NK-92 treated with Interleukin-12 subunit alpha and Interleukin-12 subunit beta, amount 100 ng/mL, for 24 hours (cell line): ENCODE measurements around the gene CXCL6.

Experiments used
- DNase-seq: peaks from one replicate; lab custom pipeline; 2025; lab: John Stamatoyannopoulos, UW

The CXCL6 gene

GRCh38 chr4:73836373-73837279 is at the start of gene CXCL6:
Gene CXCL6 (plus strand): TSS chr4:73836678. CDS start chr4:73836751, 73 bp downstream.
- DNase-seq = no peak

GRCh38 chr4:73788411-73788810 is 48.1 kb upstream of the CXCL6 start:
- no peak for DNase-seq

- DNase-seq = no peak
Measured at GRCh38 chr4:73798842-73799241, 37.6 kb upstream of the CXCL6 start.

- DNase-seq = no peak
Measured at GRCh38 chr4:73800206-73800605, 36.3 kb upstream of the CXCL6 start.

- DNase-seq = no peak
Measured at GRCh38 chr4:73801692-73802091, 34.8 kb upstream of the CXCL6 start.

- DNase-seq = no peak
Measured at GRCh38 chr4:73803213-73803612, 33.3 kb upstream of the CXCL6 start.

GRCh38 chr4:73810191-73810590 is 26.3 kb upstream of the CXCL6 start:
- DNase-seq = no peak

- no peak for DNase-seq
Measured at GRCh38 chr4:73811841-73812240, 24.6 kb upstream of the CXCL6 start.

- no peak for DNase-seq
Measured at GRCh38 chr4:73814679-73815078, 21.8 kb upstream of the CXCL6 start.

- no peak for DNase-seq
Measured at GRCh38 chr4:73815145-73815544, 21.3 kb upstream of the CXCL6 start.

- no peak for DNase-seq
Measured at GRCh38 chr4:73816814-73817213, 19.7 kb upstream of the CXCL6 start.

GRCh38 chr4:73817341-73817740 is 19.1 kb upstream of the CXCL6 start:
- no peak for DNase-seq

GRCh38 chr4:73821325-73821724 is 15.2 kb upstream of the CXCL6 start:
- no peak for DNase-seq

GRCh38 chr4:73822389-73822788 is 14.1 kb upstream of the CXCL6 start:
- no peak for DNase-seq

GRCh38 chr4:73822812-73823504 is 13.5 kb upstream of the CXCL6 start:
- no peak for DNase-seq

GRCh38 chr4:73823760-73824159 is 12.7 kb upstream of the CXCL6 start:
- DNase-seq = no peak

GRCh38 chr4:73828956-73829355 is 7.5 kb upstream of the CXCL6 start:
- DNase-seq = no peak

GRCh38 chr4:73831569-73831968 is 4.9 kb upstream of the CXCL6 start:
- no peak for DNase-seq

- DNase-seq = no peak
Measured at GRCh38 chr4:73832651-73833237, 3.7 kb upstream of the CXCL6 start.

- no peak for DNase-seq
Measured at GRCh38 chr4:73839071-73839470, 2.6 kb downstream of the CXCL6 start.

- no peak for DNase-seq
Measured at GRCh38 chr4:73839715-73840114, 3.2 kb downstream of the CXCL6 start.

GRCh38 chr4:73841243-73841925 is 4.9 kb downstream of the CXCL6 start:
- DNase-seq = no peak
